Keratinocyte (primary cell): ENCODE data around the gene RMND5B. TPM values are rescaled to one million over a fixed set of nuclear protein-coding genes. Genes with fewer than 3 reads are reported as not detected.

Experiments used
- DNase-seq: peaks from one replicate; pipeline ENCODE4 v3.0.0-alpha.2; 2011; ENCODE audit warnings: low read depth, missing footprints, low spot score
- FAIRE-seq: peaks from 2 replicates; lab custom pipeline; 2011; peaks lifted over from hg19 to GRCh38; lab: Jason Lieb, UNC
- H2AFZ ChIP-seq: 2 replicates; pipeline ENCODE4 v1.6.0; 2012; ENCODE audit warnings: low read length, control low read depth, inconsistent platforms; ENCODE audit not compliant: control insufficient read depth
- H3K27ac ChIP-seq: 2 replicates; pipeline ENCODE4 v1.5.1; 2011; ENCODE audit warnings: low read length; ENCODE audit not compliant: control insufficient read depth, insufficient read depth
- H3K27me3 ChIP-seq: 3 replicates; pipeline ENCODE4 v1.6.0; 2011; ENCODE audit warnings: low read length; ENCODE audit not compliant: control insufficient read depth, insufficient read depth; ENCODE audit errors: extremely low read depth
- H3K36me3 ChIP-seq, 2 experiments: 2 replicates in 1 of 2; 3 replicates in 1 of 2; pipeline ENCODE4 v1.5.1; 2011; ENCODE audit warnings: low read length in 2 of 2, mild to moderate bottlenecking in 1 of 2; ENCODE audit not compliant: control insufficient read depth in 2 of 2, insufficient read depth in 2 of 2; ENCODE audit errors: extremely low read depth in 1 of 2
- H3K4me1 ChIP-seq: 3 replicates; pipeline ENCODE4 v1.5.1; 2011; ENCODE audit warnings: low read length; ENCODE audit not compliant: control insufficient read depth, insufficient read depth; ENCODE audit errors: extremely low read depth
- H3K4me2 ChIP-seq: 3 replicates; pipeline ENCODE4 v1.6.0; 2011; ENCODE audit warnings: low read depth, low read length; ENCODE audit not compliant: control insufficient read depth, insufficient read depth; ENCODE audit errors: extremely low read depth
- H3K4me3 ChIP-seq, 3 experiments: fragments of 200-600 bp in 1 of 3; sonication (generic) in 1 of 3; 2 replicates in 2 of 3; 3 replicates in 1 of 3; pipeline ENCODE4 v1.5.1; 2011 to 2016; ENCODE audit warnings: low read length in 3 of 3, mild to moderate bottlenecking in 3 of 3, control low read depth in 2 of 3, inconsistent platforms in 1 of 3, low read depth in 1 of 3, mixed read lengths in 1 of 3, mixed run types in 1 of 3, moderate library complexity in 1 of 3; ENCODE audit not compliant: control insufficient read depth in 2 of 3, insufficient read depth in 2 of 3; ENCODE audit errors: extremely low read depth in 1 of 3
- H3K79me2 ChIP-seq: 2 replicates; pipeline ENCODE4 v1.6.0; 2012; ENCODE audit warnings: low read length; ENCODE audit not compliant: control insufficient read depth, insufficient read depth
- H3K9ac ChIP-seq: 3 replicates; pipeline ENCODE4 v1.6.0; 2011; ENCODE audit warnings: low read length; ENCODE audit not compliant: control insufficient read depth, insufficient read depth; ENCODE audit errors: extremely low read depth
- H3K9me1 ChIP-seq: 3 replicates; pipeline ENCODE4 v1.6.0; 2011; ENCODE audit warnings: low read length; ENCODE audit not compliant: control insufficient read depth, insufficient read depth; ENCODE audit errors: extremely low read depth
- H3K9me3 ChIP-seq: 2 replicates; pipeline ENCODE4 v1.5.1; 2012; ENCODE audit warnings: low read depth, low read length; ENCODE audit not compliant: control insufficient read depth
- H4K20me1 ChIP-seq: 3 replicates; pipeline ENCODE4 v1.6.0; 2011; ENCODE audit warnings: low read length; ENCODE audit not compliant: control insufficient read depth, insufficient read depth; ENCODE audit errors: extremely low read depth
- EZH2 ChIP-seq: IDR thresholded peaks from one replicate; pipeline ENCODE4 v1.6.1; 2012; ENCODE audit warnings: inconsistent platforms, mild to moderate bottlenecking, low read length, moderate library complexity
- dilution Hi-C: fragments of 300-500 bp; cut with MboI; formaldehyde crosslinking; loops from one replicate; pipeline ENCODE4 v1.7.0; 2020; ENCODE audit warnings: low sequenced_read_pairs; ENCODE audit not compliant: extremely low pct_ligation_motif_present
- polyA plus RNA-seq, 5 experiments: library from polyadenylated mRNA; depleted of rRNA in 3 of 5; stranded (reverse) in 3 of 5; stranded (forward) in 1 of 5; unstranded in 1 of 5; fragments of >200 nt; gene quantifications; 1 replicate in 1 of 5; 2 replicates in 3 of 5; 3 replicates in 1 of 5; pipeline versions ENCODE4 v1.2.1 to v1.2.3, GENCODE V29; 2011 to 2012; ENCODE audit warnings: missing spikeins in 2 of 5, low read depth in 1 of 5, low replicate concordance in 1 of 5
- TF ChIP-seq, protein P1 (sequence below), 3 experiments: IDR thresholded peaks in 1 of 3; conservative IDR thresholded peaks in 1 of 3; optimal IDR thresholded peaks in 1 of 3; 2 replicates in 2 of 3; 3 replicates in 1 of 3; pipeline versions ENCODE3 to v1.5.1; 2011; ENCODE audit warnings: low read length in 3 of 3, mild to moderate bottlenecking in 3 of 3, moderate library complexity in 2 of 3, control low read depth in 1 of 3, inconsistent platforms in 1 of 3; ENCODE audit not compliant: insufficient read depth in 2 of 3; ENCODE audit errors: extremely low read depth in 1 of 3

RMND5B gene
- polyA plus RNA-seq, 1 donor (not counting 4 experiments of a cell fraction or from before 2014, with no cell fraction given), result 15.5 TPM

GRCh38 chr5:178116143-178116885 lies 14.5 kb upstream of the RMND5B start:
- Histone ChIP-seq H3K4me3 (no peak overlapping the region), H3K4me1 (peaks cover 13% of the 10 kb centered on the region), H3K9me3 (no peaks in the 10 kb centered on the region), H3K4me2 (no peak overlapping the region), H3K27ac (no peak overlapping the region), H4K20me1 (peaks cover 3% of the 10 kb centered on the region), H2AFZ (no peak overlapping the region), H3K36me3 (peaks cover 2 to 5% of the 10 kb centered on the region in 2 experiments), H3K9ac (no peak overlapping the region), H3K27me3 (no peaks in the 10 kb centered on the region), H3K79me2 (peaks cover 13% of the 10 kb centered on the region), H3K9me1 (no peaks in the 10 kb centered on the region)
- DNase-seq (no peak), FAIRE-seq (no peak)
- TF ChIP-seq, protein P1, sequence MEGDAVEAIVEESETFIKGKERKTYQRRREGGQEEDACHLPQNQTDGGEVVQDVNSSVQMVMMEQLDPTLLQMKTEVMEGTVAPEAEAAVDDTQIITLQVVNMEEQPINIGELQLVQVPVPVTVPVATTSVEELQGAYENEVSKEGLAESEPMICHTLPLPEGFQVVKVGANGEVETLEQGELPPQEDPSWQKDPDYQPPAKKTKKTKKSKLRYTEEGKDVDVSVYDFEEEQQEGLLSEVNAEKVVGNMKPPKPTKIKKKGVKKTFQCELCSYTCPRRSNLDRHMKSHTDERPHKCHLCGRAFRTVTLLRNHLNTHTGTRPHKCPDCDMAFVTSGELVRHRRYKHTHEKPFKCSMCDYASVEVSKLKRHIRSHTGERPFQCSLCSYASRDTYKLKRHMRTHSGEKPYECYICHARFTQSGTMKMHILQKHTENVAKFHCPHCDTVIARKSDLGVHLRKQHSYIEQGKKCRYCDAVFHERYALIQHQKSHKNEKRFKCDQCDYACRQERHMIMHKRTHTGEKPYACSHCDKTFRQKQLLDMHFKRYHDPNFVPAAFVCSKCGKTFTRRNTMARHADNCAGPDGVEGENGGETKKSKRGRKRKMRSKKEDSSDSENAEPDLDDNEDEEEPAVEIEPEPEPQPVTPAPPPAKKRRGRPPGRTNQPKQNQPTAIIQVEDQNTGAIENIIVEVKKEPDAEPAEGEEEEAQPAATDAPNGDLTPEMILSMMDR (optimal IDR thresholded peaks at IDR 0.05 in 1 of 3, IDR thresholded peaks at IDR 0.05 in 1 of 3, conservative IDR thresholded peaks at IDR 0.05 in 1 of 3; ENCODE audit: extremely low read depth in 1 of 3, insufficient read depth in 2 of 3, low read length in 3 of 3), result no peak
- no peak for TF ChIP-seq EZH2
- dilution Hi-C loops, result no loop called here

DNA sequence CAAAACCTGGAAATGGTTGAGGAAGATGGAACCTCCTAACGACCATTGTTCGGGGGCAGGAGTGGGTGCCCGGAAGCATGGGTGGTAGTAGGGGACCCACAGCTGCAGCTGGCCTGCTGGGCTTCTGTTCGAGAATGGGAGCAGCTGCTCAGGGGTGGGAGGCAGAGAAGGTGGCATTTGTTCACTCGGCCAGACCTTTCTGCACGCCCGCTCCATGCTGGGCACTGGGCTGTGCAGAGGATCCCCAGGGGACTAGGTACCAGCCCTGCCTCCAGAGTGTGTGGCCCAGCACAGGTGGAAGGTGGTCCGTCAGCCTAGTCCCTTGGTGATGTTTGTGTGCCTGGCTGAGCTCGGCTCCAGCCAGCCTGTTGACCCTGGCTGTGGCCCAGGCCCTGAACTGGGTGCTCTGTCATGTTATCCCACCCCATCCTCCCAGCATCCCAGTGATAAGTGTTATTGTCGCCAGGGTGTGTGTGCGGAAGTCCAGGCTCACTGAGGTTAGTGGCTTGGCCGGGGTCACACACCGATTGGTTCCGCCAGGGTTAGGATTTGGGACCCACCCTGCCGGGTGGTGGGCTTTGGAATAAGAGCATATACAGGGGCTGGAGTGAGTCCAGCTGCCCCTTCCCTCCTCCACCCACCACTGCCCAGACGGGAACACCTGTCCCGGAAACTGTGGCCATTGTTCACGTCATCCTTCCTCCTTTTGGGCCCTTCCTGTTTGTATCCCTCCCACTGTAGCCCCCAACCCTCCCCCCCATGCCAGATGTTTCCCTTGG lies 12.7 kb upstream of the RMND5B start:
- TF ChIP-seq EZH2, result no peak
- TF ChIP-seq, protein P1 (optimal IDR thresholded peaks at IDR 0.05 in 1 of 3, IDR thresholded peaks at IDR 0.05 in 1 of 3, conservative IDR thresholded peaks at IDR 0.05 in 1 of 3; ENCODE audit: extremely low read depth in 1 of 3, insufficient read depth in 2 of 3, low read length in 3 of 3), result no peak
- no peaks in the 10 kb centered on the region for H3K9me1 ChIP-seq
- H3K27me3 ChIP-seq, result no peaks in the 10 kb centered on the region
- no peak overlapping the region for H2AFZ ChIP-seq
- H3K36me3 ChIP-seq, result peaks cover 5 to 6% of the 10 kb centered on the region in 2 experiments
- peaks cover 3% of the 10 kb centered on the region for H4K20me1 ChIP-seq
- dilution Hi-C loops, result no loop called here
- FAIRE-seq (no peak), DNase-seq (no peak)
- peaks cover 13% of the 10 kb centered on the region for H3K79me2 ChIP-seq
- peaks cover 9% of the 10 kb centered on the region for H3K4me1 ChIP-seq
- H3K27ac ChIP-seq, result no peak overlapping the region
- H3K9ac ChIP-seq, result no peak overlapping the region
- H3K4me2 ChIP-seq, result no peak overlapping the region
- H3K9me3 ChIP-seq, result no peaks in the 10 kb centered on the region
- no peak overlapping the region for H3K4me3 ChIP-seq
